ENCODE data around the gene ODAD3. TPM values are rescaled to one million over a fixed set of nuclear protein-coding genes. Genes with fewer than 3 reads are reported as not detected.
A peak's percentile ranks its signal among the peaks of the same experiment; 100 is the strongest.
"Not testable (repeated sequence)": the region's sequence is repeated elsewhere in the genome, so short reads cannot be mapped to it uniquely, and the experiment has no call there.

The ODAD3 gene
- total RNA-seq, 1 donor: 0.45 TPM

DNA sequence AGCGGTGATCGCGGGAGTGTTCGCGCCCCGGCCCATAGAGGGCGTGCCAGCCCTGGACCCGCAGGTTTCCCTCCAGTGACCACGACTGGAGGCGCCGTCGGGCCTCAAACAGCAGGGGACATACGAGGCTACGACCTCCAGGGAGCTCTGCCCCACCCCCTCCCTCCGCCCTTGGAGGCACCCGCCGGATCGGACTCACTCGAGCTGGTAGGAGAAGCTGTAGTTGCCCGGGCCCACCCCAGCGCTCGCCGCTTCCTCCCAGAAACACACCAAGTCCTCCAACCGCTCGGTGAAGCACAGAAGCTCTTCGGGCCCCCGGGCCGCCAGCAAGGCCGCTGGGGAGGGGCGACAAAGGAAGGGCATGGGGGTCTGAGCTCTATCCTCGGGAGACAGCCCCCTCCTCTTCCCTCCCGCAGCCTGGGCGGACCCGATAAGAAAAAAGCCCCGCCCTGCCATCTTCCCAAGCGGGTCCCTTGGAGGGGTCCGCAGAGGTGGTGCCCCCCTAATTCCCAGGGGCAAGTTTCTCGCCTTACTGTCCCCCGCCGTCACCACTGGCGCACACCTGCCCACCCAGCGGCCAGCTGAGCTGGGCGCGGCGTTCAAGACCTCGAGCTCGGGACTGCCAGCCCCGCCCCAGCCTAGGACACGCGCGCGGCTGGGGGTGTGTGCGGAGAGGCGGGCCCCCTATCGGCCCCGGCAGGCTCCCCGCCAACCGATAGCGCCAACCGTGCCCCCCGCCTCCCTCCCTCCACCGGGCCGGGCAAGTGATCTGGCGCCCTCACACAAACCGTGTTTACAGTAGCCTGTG lies 51.8 kb downstream of the ODAD3 start:
- H3K4me3 ChIP-seq (ENCODE audit: low read depth, low read length): peak overlapping the region; percentile 58
- TF ChIP-seq, protein P1, sequence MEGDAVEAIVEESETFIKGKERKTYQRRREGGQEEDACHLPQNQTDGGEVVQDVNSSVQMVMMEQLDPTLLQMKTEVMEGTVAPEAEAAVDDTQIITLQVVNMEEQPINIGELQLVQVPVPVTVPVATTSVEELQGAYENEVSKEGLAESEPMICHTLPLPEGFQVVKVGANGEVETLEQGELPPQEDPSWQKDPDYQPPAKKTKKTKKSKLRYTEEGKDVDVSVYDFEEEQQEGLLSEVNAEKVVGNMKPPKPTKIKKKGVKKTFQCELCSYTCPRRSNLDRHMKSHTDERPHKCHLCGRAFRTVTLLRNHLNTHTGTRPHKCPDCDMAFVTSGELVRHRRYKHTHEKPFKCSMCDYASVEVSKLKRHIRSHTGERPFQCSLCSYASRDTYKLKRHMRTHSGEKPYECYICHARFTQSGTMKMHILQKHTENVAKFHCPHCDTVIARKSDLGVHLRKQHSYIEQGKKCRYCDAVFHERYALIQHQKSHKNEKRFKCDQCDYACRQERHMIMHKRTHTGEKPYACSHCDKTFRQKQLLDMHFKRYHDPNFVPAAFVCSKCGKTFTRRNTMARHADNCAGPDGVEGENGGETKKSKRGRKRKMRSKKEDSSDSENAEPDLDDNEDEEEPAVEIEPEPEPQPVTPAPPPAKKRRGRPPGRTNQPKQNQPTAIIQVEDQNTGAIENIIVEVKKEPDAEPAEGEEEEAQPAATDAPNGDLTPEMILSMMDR (IDR thresholded peaks at IDR 0.05; ENCODE audit: insufficient read depth, low read length): peak; percentile 71
- DNase-seq (ENCODE audit: low read depth): no peak

DNA sequence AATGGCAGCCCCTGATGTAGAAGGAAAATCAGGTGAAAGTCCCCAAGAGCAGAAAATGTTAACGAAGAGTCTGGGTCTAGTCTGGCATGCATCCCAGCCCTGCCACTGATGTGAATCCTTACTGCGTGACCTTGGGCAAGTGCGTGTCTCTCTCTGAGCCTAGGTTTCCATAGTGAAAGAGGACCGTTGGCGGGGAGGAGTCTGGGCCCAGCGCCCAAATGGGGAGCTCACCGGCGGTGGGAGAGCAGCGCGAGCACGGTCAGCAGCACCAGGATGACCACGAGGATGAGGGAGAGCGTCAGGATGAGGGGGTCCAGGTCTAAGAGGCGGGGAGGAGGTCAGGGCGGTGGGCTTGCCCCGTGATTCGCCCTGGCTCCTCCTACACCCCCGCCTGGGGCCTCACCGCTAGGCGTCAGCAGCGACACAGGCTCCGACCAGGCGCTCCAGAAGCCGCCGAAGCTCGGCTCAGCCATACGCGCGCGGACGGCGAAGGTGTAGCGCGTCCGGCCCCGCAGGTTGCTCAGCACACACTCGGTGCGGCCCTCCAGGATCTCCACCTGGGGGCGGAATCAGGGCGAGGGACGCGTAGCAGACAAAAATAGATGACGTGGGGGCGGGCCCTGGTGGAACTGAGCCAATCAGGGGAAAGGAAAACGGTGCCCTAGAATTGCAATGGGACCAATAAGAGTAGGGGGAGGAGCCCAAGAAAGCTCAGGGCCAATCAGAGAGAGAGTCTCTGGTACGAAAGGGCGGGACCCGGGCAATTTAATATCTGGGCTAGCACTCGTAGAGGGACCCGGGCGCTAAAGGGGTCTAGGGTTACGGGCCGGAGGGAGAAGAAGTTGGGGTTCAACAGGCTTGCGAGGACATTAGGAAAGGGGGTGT lies 54.0 kb downstream of the ODAD3 start:
- TF ChIP-seq, protein P1 (IDR thresholded peaks at IDR 0.05; ENCODE audit: insufficient read depth, low read length): peak; percentile 78

DNA sequence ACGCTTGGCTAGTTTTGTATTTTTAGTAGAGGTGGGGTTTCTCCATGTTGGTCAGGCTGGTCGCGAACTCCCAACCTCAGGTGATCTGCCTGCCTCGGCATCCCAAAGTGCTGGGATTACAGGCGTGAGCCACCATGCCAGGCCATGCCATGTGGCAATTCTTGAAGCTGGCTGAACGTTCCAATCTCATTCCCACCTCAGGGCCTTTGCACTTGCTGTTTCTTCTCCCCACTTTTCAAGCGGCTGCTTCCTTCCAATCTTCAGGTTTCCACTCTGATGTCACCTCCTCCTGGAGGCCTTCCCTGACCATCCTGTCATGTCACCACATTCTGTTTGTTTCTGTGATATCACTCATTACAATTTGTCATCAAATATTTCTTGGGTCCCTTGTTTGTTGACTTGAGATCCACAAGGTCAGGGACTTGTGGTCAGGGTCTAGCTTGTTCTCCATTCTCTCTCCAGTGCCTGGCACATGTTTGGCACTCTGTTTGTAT lies 55.0 kb downstream of the ODAD3 start:
- TF ChIP-seq, protein P1 (IDR thresholded peaks at IDR 0.05; ENCODE audit: insufficient read depth, low read length): no peak

More for the DNA sequence above, 54.0 kb downstream of the ODAD3 start:
- peak overlapping the region; percentile 79 for H3K4me3 ChIP-seq (ENCODE audit: low read depth, low read length)
- DNase-seq (ENCODE audit: low read depth): peak; percentile 93

DNA sequence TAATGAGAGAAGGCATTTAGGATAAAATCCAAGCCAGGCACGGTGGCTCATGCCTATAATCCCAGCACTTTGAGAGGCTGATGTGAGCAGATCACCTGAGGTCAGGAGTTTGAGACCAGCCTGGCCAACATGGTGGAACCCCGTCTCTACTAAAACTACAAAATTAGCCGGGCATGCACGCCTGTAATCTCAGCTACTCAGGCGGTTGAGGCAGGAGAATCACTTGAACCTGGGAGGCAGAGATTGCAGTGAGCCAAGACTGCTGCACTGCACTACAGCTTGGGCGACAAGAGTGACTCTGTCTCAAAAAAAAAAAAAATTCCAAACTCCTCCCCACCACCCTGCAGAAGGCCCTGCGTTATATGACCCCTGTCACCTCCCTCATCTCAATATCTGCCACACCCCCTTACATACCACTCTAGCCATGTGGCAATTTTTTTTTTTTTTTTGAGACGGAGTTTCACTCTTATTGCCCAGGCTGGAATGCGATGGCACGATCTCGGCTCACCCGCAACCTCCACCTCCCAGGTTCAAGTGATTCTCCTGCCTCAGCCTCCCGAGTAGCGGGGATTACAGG lies 55.6 kb downstream of the ODAD3 start:
- not testable (repeated sequence) for DNase-seq (ENCODE audit: low read depth); H3K4me3 ChIP-seq (ENCODE audit: low read depth, low read length)

More for the DNA sequence above, 55.0 kb downstream of the ODAD3 start:
- H3K4me3 ChIP-seq (ENCODE audit: low read depth, low read length): no peak overlapping the region
- no peak for DNase-seq (ENCODE audit: low read depth)

DNA sequence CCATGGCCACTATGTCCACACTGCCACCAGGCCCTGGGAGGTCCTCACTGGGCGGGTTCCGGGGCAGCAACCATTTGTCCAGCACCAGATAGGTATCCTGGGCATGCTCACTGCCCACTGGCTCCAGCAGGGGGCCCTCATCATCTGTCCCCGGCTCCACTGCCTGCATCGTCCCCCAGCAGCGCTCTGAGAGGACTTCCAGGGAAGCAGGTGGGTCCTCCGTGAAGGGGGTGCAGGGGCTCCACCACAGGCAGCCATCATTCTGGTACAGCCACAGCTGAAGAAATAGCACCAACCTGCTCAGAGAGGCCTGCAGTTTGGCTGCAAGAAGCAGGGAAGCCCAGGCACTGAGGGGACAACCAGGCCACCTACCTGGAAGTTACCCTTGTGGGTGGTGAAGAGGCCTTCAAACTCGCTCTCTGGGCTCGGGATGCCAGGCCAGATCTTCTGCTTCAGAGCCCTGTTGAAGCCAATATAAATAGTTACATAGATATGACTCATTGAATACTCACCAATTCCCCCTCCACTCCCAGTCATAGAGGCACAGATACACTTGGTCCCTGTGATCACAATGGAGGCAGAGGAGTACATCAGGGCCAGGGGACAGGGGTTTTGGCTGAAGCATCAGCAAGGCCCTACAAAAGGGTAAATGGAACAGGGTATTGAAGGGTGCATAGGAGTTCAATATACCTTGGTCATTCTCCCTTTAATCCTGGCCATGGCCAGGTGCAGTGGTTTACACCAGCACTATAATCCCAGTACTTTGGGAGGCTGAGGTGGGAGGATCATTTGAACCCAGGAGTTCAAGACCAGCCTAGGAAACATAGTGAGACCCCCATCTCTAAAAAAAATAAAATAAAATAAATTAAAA lies 56.4 kb downstream of the ODAD3 start:
- H3K4me3 ChIP-seq (ENCODE audit: low read depth, low read length): no peak overlapping the region
- peak; percentile 79 for DNase-seq (ENCODE audit: low read depth)
- TF ChIP-seq, protein P1 (IDR thresholded peaks at IDR 0.05; ENCODE audit: insufficient read depth, low read length): peak; percentile 53

DNA sequence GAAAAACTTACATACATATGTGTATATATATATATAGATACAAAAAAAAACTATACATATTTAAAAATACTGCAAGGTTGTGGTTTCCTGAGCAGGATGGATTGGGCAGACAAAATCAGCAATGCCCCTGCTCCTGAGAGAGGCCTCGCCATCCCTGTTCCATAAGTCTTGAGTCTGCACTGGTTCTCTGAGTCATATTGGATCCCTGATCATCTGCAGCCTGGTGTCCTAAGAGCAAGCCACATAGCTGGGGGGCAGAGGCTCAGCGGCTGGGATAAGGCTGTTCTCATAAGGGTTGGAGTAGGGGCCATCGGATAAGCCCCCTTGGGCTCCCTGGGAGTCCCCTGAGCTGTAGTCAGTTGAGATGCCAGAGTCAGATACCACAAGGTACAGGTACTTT lies 57.2 kb downstream of the ODAD3 start:
- no peak for DNase-seq (ENCODE audit: low read depth)
- TF ChIP-seq, protein P1 (IDR thresholded peaks at IDR 0.05; ENCODE audit: insufficient read depth, low read length): no peak
- no peak overlapping the region for H3K4me3 ChIP-seq (ENCODE audit: low read depth, low read length)
